T-helper 2 cell (primary cell): ENCODE measurements around the gene PCYT2.

ENCODE experiments used
- DNase-seq, 5 experiments: peaks; one replicate each; pipeline versions ENCODE4 v3.0.0 to v3.0.0-alpha.2; 2012 to 2022

The PCYT2 gene

DNA sequence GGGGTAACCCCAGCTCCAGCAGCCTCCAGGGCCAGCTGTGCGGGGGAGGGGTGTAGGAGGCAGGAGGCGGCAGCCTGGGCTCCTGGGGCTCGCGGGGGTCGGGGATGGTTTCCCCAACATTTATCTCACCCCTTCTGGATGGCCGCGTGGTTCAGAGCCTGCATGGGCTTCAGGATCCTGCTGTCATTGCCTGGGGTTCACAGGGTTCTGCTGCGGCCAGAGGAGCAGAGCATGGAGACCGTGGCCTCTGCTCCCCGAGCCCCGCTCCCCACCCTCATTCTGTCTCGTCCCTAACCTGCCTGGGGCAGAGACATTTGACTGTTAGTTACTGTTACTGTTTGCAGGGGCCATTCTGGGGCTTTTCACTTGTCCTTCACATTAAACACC is 31.0 kb upstream of the PCYT2 start:
- DNase-seq = no peak

DNA sequence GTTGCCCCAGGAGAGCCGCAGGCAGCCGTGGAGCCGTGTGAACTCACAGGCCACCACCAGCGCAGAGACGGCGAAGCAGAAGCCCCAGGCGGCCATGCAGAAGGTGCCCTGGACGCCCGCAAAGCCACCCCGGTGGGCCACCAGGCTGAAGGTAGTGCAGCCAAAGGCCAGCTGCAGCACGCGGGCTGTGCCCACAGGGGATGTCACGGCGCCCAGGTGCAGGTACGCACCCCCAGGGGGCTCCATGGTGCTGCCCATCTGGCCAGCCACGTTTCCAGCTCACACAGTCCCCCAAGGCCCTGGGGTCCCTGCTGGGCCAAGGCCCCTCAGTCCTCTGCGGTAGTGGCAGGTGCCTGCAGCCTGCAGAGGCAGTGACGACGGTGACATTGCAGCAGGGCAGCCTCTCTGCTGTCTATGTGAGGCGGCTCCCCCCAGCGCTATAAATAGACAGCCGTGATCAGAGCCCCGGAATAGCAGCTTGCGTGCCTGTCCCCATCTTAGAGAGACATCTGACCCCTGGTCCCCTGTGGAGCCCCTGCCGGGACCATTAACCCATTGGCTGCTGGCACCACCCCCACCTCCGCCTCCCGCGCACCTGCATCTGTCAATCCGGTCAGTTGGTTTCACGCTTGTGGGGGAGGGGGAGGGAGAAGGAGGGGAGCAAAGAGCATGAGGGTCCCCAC is 30.4 kb upstream of the PCYT2 start:
- no peak for DNase-seq

DNA sequence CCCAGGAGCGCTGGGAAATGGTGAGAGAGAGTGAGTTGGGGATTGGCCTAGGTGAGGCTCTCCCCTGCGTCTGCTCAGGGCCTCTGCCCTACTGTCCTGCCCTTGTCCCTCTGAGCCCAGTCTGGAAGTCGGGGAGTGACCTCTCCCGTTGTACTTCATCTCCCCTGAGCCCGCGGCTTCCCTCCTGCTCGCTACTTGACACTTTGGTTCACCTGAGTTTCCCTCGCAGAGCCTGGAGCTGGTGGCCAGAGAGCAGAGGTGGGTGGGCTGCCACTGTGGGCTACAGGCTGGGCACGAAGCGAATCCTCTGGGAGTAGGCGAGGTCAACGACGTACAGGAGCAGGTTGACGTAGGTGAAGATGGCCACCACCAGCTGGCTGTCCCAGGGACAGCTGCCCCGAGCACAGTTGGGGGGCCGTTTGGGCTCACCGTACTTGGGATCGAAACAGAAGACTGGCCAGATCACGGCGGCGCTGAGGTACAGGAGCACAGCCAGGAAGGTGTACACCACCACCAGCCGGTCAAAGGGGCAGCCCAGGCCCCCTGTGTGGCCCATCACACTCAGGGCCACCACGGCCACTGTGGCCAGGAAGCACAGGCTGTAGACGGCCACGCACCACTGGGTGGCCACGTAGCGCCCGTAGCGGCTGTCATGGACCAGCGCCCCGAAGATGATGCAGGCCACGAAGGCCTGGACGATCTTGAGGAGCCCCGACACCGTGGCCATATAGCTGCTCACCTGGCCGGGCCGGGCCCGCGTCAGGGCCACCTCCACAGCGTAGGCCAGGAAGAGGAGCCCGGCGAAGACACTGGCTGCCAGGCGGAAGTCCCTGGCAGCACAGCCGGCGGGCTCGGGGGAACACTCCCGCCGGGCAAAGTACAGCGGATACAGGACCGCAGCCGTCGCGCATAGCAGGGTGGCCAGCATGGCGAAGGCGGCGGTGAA is 29.6 kb upstream of the PCYT2 start:
- DNase-seq = no peak

DNA sequence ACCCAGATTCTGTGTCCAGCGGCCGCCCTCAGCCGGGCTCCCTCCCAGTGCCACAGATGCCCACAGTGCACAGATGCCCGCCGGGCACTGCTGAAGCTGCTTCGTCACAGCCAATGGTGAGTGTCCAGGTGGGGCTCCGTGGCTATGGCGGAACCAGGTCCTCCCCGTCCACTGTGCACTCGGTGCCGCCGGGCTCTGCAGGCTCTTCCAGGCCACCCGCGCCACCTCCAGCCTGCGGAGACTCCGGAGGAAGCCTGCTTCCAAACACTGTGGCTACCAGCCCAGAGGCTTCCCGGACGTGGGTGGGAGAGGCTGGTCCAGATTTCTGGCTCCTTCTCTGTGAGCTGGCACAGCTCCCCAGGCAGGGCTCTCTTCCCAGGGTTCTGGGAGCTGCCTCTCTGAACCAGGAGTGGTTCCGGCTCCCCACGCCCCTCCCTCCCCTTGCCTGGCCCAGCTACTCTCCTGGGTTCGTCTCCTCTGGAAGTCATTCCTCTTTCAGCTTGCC is 28.7 kb upstream of the PCYT2 start:
- DNase-seq = no peak

DNA sequence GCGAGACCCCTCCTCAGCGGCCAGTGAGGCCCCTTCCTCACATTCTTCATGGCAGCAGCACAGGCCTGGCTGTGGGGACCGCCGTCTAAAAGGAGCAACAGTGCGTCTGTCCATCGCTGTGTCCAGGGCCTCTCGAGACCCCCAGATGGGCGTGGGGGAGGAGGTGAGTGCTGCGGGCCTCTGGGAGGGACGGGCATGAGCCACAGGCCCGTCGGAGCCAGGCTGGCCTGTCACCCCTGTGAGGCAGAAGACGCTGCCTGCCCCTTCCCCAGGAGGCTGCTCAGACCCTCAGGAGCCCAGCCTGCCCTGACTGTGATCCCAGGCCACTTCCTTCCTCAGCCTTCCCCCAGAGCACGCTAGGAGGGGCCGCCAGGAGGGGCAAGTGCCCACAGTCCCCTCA is 28.0 kb upstream of the PCYT2 start:
- DNase-seq = no peak

DNA sequence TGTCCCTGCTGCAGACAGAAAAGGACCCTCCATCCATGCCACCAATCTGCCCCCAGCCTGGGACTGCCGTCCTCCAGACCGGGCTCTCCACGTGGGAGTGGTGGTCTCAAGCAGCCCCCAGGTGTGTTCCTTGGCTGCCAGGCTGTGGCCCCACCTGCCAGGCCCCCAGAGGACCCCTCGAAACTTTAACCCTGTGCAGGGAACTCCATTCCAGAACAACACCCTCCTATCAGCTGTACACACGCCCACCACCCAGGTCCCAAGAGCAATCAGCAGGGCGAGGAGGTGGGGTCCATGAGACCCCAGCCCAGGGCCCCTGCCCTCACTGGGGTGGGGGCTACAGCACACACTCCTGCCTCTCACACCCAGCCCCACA is 24.5 kb upstream of the PCYT2 start:
- DNase-seq = no peak

DNA sequence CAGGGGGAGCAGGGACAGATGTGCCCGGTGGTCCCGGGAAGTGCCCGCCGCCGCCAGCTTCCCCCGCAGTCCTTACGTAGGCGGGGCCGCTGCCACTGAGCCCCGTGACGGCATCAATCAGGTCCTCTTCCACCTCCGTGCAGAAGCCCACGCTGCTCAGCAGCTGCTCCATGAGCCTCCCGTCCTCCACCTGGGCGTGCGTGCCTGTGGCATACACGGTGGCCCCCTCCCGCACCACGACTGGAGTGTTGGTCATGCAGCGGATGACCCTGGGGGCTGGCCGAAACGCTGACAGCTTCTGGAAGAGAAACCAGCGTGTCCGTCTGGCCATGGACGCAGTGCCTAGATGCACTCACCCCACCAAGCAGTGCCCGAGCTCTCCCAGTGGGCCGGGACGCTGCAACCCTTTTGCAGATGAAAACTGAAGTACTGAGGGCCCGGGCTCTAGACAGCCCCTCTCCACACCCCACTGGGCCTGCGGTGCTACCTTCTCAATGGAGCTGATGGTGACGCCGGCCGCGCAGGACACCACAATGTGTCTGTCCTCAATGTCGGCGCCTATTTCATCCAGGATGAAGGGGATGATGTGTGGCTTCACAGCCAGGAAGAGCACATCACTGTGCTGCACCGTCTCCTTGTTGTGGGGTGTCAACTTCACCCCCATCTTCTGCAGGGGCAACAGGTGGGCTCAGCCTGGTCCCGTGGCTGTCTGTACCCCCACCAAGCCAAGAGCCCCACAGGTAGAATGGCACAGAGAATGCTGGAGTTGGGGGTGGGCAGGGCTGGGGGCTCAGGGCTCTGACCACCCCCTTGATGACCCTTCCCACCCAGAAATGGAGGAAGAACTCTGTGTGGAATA is 23.9 kb upstream of the PCYT2 start:
- no peak for DNase-seq

DNA sequence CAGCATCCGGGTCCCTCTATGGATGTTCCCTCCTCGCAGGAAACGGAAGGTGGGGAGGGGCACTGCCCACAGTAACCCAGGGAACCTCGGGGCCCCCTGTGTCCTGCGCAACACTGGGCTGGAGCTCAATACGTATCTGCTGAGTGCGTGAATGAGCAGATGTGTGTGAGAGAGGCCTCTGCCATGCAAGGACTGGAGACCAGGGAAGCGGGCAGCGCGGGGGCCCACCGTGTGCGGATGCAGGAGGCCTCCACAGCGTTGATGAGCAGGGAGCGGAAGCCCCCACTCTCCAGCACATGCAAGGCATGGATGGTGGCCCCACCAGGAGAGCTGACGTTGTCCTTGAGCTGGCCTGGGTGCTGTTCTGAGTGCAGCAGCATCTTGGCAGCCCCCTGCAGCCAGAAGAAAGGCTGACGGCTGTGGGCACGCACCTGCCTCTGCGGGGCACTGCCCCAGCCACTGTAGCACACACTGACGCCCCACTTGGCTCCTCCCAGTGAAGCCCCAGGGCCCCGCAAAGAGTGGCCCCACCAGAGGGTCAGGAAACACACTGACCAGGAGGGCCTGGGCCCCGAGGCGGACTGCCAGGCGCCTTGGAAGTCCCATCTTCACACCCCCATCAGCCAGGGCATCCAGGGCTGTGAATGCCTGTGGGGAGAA is 23.0 kb upstream of the PCYT2 start:
- DNase-seq = no peak

DNA sequence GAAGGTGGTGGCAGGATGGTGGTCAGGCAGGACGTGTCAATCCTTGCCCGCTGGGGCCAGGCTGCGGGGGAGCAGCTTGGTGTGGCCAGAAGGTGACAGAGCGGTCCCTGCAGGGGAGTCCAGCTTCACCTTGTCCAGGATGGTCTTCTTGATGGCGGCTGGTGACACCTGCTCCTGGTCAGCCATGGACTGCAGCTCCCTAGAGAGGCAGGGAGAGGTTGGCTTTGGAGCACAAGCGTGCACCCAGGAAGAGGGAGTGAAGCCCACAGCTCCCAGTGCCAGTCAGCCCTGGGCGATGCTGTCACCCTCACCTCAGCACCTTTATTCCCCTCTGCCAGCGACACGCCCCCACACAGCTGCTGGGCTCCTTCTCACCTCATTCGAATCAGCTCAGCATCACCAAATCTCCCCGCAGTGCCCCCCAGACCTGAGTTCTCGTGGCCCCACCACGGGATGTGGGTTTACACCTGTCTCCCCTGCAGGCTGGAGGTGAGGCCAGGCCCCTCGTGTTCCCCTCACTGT is 22.0 kb upstream of the PCYT2 start:
- no peak for DNase-seq

DNA sequence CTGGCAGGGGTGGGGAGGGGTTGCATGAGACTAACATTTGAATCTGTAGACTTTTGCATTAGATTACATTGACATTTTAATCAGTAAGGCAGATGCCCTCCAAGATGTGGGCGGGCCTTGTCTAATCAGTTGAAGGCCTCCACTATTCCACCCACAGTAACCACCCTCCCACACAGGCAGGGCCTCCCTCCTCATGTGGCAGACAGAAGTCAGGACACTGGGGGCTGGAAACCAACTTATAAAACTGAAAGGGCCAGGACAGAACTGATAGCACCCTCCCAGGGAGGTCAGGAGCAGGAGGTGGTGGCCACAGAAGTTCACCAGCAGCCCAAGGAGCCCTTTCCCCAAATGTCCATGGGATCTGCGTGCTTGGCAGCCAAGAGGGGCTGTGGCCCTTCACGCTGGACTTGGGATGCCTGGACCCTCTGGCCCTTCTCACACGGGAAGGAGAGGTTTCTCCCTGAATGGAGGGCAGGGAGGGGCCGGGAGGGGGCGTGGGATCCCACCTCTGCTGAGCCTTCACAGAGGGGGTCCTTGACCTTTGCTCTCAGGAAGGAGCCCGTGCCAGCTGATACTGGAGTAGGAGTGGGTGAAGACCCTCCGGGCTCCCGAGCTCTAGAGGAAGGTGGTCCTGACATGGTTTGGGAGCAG is 21.3 kb upstream of the PCYT2 start:
- DNase-seq = no peak

DNA sequence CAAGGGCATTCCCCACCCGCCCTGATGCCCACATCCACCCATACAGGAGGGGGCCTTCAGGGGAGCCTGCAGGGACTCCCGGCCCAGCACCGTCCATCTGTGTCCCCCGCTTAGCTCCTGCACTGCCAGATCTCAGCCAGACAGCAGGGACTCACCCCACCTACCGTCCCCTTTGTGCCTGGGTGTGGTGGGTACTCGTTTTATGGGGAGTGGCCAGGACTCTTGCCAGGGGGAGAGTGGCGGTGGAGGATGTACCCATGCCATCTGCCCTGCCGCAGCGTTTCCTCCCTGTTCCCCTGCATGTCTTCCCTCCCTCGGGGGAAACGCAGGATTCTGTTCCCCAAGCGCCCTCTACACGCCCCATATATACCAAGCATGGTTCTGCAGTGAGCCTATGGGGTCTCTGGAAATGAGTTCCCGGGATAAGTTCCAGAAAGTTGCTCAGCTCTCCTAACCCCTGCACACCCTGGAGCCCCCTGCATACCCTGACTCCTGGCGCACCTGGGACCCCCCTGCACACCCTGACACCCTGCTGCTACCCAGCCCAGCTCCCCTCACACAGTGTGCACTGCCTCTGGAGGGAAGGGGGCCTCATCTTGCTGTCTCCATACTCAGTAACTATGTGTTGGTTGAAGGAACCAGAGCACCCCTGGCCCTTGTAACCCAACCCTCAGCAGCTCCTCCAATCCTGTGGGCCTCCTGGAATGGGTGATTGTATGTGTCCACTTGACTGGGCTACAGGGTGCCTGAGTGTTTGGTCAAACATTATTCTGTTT is 20.5 kb upstream of the PCYT2 start:
- DNase-seq = no peak

DNA sequence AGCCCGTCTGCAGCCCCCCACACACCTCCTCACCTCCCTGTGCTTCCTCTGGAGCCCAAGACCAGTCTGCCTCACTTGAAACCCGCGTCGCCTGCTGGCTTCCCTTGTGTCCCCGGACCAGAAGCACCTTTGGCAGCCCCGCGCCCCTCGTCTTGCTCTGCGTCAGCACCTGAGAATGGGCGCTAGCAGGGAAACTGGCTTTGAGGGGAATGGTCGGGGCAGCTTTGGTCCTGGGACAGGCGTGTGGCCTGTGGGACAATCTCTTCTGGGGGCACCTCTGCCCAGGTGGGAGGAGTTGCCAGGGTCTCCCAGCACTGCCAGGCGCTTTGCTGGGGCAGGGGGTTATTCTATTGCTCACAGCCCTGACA is 20.0 kb upstream of the PCYT2 start:
- no peak for DNase-seq

DNA sequence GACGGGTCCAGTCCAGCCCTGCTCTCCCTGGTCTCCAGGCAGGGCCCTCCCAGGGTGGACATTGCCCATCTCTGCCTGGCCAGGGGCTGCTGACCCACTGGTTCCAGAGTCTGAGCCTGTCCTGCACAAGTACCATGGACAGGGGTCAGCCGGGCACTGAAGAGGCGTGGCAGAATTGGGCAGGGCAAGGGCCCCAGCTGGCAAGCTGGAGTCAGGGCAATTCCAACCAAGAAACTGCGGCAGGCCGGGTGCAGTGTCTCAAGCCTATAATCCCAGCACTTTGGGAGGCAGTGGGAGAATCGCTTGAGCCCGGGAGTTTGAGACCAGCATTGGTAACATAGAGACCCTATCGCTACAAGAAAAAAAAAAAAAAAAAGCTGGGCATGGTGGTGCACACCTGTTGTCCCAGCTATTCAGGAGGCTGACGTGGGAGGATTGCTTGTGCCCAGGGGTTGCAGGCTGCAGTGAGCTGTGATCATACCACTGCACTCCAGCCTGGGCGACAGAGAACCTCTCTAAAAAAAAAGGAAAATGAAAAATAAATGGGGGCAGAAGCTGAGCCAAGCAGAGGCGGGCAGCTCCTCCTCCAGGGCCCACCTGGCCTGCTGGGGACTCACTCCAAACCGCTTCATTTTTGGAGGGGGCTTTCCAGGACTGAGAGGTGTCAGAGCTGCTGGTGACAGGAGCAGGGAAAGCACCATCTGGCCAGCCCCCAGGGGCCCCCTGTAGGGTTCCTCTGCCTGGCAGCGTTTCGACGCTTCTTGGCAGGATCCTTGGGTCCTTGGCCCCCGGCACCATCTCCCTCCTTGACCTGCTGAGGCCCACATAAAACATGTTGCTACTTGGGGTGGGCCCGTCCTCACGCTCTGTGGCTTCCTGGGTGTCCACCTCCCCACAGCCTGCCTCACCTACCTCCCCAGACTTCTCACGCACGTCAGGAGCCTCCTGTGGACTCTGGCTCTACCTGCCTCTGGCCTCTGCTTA is 19.2 kb upstream of the PCYT2 start:
- no peak for DNase-seq

DNA sequence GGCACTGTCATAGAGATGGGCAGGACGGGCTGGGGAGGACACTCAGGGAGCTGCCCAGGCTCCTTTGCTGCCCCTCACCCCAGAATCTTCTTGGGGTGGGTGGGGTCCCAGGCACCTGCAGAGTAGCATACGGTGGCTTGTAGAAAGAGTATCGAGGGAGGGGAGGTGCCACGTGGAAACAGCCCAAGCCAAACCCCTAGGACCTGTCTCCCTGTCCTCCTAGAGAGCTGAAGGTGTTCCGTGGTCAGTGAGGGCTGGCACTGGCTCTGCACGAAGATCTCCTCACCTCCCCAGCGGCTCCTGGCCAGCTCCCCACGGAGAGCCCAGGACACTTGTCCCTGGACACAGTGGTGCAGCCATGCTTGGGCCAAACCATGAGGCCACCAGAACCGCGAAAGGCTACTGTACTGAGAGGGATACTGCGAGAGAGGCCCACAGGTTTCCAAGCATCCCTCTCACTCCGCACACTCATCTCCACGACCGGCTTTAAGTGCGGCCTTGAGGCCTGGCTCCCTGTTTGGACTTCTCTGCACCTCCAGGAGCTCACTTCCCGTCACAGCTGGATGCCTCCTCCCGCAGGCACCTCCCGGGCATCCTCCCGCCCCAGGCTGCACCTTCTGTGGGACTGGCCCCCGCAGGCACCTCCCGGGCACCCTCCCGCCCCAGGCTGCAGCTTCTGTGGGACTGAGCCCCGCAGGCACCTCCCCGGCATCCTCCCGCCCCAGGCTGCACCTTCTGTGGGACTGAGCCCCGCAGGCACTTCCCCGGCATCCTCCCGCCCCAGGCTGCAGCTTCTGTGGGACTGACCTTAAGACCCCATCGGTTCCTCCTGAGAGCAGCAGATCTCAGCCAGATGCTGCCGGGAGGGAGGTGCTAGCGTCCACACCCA is 18.3 kb upstream of the PCYT2 start:
- no peak for DNase-seq

DNA sequence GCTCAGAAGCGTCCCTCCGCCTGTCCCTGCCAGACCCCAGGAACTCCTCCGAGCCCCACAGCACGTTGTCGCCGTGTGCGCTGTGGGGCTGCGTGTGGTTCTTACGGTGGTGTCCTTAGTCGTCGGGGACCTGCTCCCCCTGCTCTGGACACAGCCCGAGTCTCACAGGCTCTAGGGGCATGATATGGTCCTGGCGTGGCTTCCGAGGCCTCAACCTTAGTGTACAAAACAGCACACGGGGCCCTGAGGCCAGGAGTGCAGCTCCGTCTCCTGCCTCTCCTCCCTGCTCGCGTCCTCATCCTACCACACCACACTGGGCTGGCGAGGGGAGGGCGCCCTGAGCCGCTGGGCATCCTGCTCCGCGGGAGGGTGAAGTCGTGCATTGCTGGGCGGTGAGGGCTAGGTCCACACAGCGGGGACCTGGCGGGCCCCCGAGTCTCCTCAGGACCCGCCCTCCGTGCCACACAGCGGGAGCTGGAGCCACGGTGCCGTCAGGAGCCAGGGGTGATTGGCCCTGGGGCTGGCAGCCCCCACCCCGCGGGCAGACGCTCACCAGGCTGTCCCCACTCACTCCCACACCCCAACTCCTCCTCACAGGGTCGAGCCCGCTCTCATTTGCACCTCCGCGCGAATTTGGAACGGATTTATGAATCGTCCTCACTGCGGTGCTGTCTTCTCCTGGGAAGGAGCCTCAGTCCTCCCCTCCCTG is 17.5 kb upstream of the PCYT2 start:
- no peak for DNase-seq

DNA sequence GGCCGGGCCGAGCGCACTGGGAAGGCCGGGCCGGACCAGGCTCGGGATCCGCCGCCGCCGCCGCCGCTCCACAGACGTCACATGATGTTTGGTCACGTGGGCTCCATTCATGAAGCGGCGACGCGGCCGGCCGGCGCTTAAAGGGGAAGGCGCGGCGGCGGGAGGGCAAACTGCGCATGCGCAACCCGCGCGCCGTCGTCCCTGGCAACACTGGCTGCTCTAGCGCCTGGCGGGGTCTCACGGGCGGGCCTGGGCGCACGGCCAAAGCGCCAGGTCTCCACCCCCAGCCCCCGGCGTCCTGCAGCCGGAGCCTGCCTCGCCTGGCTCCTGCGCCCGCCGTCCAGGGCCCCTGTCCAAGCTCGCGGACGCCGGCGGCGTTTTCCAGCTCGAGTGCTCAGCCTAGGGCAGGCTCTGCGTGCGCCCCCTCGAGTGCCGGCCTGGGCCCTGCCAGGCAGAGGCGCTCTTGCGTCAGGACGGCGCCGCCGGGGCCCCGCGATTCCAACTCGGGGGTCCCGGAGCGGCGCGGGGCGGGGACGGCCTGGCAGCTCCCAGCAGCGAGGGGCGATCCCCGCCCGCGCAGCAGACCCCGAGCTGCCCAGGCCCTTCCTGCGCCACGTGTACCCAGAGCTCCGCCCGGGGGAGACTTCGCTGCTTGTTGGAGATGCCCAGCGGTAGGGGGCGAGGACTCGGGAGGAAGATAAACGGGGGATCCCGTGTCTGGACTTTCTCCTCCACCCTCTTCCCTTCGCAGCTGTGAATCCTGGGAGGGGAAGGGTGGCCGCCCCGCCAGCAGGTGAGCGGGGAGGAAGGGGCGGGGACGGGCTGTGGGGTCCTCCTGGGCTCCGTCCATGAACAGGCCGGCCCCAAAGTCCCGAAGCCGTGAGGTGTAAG is 16.7 kb upstream of the PCYT2 start, which contains the start of gene MAFG:
TSS of gene MAFG (minus strand) at position 83 of the 891 bp plus-strand sequence. CDS start 4,550 bp downstream, outside the sequence.
- DNase-seq = peak; percentile 80 to 94 (median 85)
